Hepatocyte (in vitro differentiated cells): ENCODE data around the gene CCDC13.

Experiments
- CTCF ChIP-seq: fragments of 200-600 bp; sonication (generic); IDR thresholded peaks from 2 replicates; pipeline ENCODE4 v1.5.1; 2016; ENCODE audit warnings: antibody characterized with exemption, mild to moderate bottlenecking; ENCODE audit not compliant: poor library complexity
- EZH2 ChIP-seq: fragments of 200-600 bp; sonication (generic); IDR thresholded peaks from 2 replicates; pipeline ENCODE4 v1.6.1; 2016; ENCODE audit warnings: antibody characterized with exemption, mild to moderate bottlenecking, borderline replicate concordance
- EZH2phosphoT487 ChIP-seq: fragments of 200-600 bp; sonication (generic); IDR thresholded peaks from one replicate; pipeline ENCODE4 v1.6.1; 2018; ENCODE audit warnings: antibody characterized with exemption, mild to moderate bottlenecking, low read depth, moderate library complexity; ENCODE audit not compliant: unreplicated experiment, severe bottlenecking

- TF ChIP-seq CTCF = no peak
- no peak for TF ChIP-seq EZH2
- TF ChIP-seq EZH2phosphoT487 = no peak
Observed at GRCh38 chr3:42786212-42786611, 13.2 kb upstream of the CCDC13 start.
